Endothelial cell of umbilical vein (primary cell): ENCODE results near the gene CREBZF. TPM values are rescaled to one million over a fixed set of nuclear protein-coding genes. Genes with fewer than 3 reads are reported as not detected.

Experiments
- BruUV-seq: library from RNA; stranded (reverse); fragments of 400-500 nt; replicated peaks from 2 replicates; lab custom pipeline; 2021; lab: Mats Ljungman, UMichigan
- CTCF ChIA-PET: fragments of 300-600, 350-600 bp; sonication (Branson Sonifier 250); formaldehyde crosslinking; loops from one replicate; lab custom pipeline; 2021; ENCODE audit warnings: antibody characterized with exemption, inconsistent platforms; lab: Charles Lee
- POLR2A ChIA-PET: fragments of 300-600, 350-600 bp; sonication (Branson Sonifier 250); formaldehyde crosslinking; loops from one replicate; lab custom pipeline; 2021; ENCODE audit warnings: antibody characterized with exemption, inconsistent platforms; lab: Charles Lee
- DNase-seq: peaks from one replicate; pipeline ENCODE4 v3.0.0-alpha.2; 2011; ENCODE audit warnings: low read depth, low spot score
- FAIRE-seq: peaks from 2 replicates; lab custom pipeline; 2011; peaks lifted over from hg19 to GRCh38; lab: Jason Lieb, UNC
- H2AFZ ChIP-seq: 2 replicates; pipeline ENCODE4 v1.6.0; 2012; ENCODE audit warnings: low read depth, low read length, control low read depth, inconsistent platforms
- H3K27ac ChIP-seq: 2 replicates; pipeline ENCODE4 v1.5.1; 2011; ENCODE audit warnings: low read depth, mild to moderate bottlenecking, control low read depth, low read length, moderate library complexity; ENCODE audit not compliant: insufficient read depth
- H3K27me3 ChIP-seq, 2 experiments: 2 replicates each; pipeline versions ENCODE4 v1.6.0 to v1.6.1; 2011; ENCODE audit warnings: low read length in 2 of 2, mixed read lengths in 1 of 2; ENCODE audit not compliant: control insufficient read depth in 2 of 2, insufficient read depth in 2 of 2
- H3K36me3 ChIP-seq, 2 experiments: 2 replicates in 1 of 2; 3 replicates in 1 of 2; pipeline ENCODE4 v1.5.1; 2011; ENCODE audit warnings: low read length in 2 of 2, mild to moderate bottlenecking in 1 of 2, moderate library complexity in 1 of 2; ENCODE audit not compliant: control insufficient read depth in 2 of 2, insufficient read depth in 2 of 2; ENCODE audit errors: extremely low read depth in 1 of 2
- H3K4me1 ChIP-seq: 3 replicates; pipeline ENCODE4 v1.5.1; 2011; ENCODE audit warnings: mild to moderate bottlenecking, low read length; ENCODE audit not compliant: control insufficient read depth, insufficient read depth; ENCODE audit errors: extremely low read depth
- H3K4me2 ChIP-seq: 2 replicates; pipeline ENCODE4 v1.6.1; 2011; ENCODE audit warnings: low read length, control low read depth, mixed read lengths; ENCODE audit not compliant: insufficient read depth
- H3K4me3 ChIP-seq, 3 experiments: fragments of 200-600 bp in 1 of 3; sonication (generic), shearing (Covaris generic) in 1 of 3; replicated peaks in 1 of 3; 2 replicates each; pipeline ENCODE4 v1.5.1; 2011 to 2016; ENCODE audit warnings: control low read depth in 3 of 3, low read length in 3 of 3, mild to moderate bottlenecking in 2 of 3, inconsistent platforms in 1 of 3, low read depth in 1 of 3, moderate library complexity in 1 of 3; ENCODE audit not compliant: insufficient read depth in 1 of 3
- H3K79me2 ChIP-seq: 2 replicates; pipeline ENCODE4 v1.6.0; 2012; ENCODE audit warnings: low read length, inconsistent platforms; ENCODE audit not compliant: control insufficient read depth, insufficient read depth
- H3K9ac ChIP-seq: replicated peaks from 2 replicates; pipeline ENCODE3; 2011; ENCODE audit warnings: low read length, control low read depth; ENCODE audit not compliant: insufficient read depth; ENCODE audit errors: extremely low read depth
- H3K9me1 ChIP-seq: replicated peaks from 3 replicates; pipeline ENCODE4 v1.6.0; 2011; ENCODE audit warnings: mild to moderate bottlenecking, low read length; ENCODE audit not compliant: control insufficient read depth, insufficient read depth; ENCODE audit errors: extremely low read depth
- H3K9me3 ChIP-seq: replicated peaks from 2 replicates; pipeline ENCODE4 v1.5.1; 2012; ENCODE audit warnings: low read length, inconsistent platforms; ENCODE audit not compliant: control insufficient read depth, insufficient read depth
- H4K20me1 ChIP-seq: replicated peaks from 2 replicates; pipeline ENCODE3; 2011; ENCODE audit warnings: mild to moderate bottlenecking, low read length; ENCODE audit not compliant: control insufficient read depth, insufficient read depth; ENCODE audit errors: extremely low read depth
- CTCF ChIP-seq, 2 donors: IDR thresholded peaks; 1 replicate in 1 of 2; 2 replicates in 1 of 2; pipeline ENCODE4 v1.5.1; 2011; ENCODE audit warnings: low read length in 2 of 2, mild to moderate bottlenecking in 2 of 2, moderate library complexity in 2 of 2, control low read depth in 1 of 2, inconsistent platforms in 1 of 2, low read depth in 1 of 2; ENCODE audit not compliant: insufficient read depth in 1 of 2; ENCODE audit errors: extremely low read depth in 1 of 2
- EZH2 ChIP-seq: IDR thresholded peaks from 2 replicates; pipeline ENCODE4 v1.6.1; 2012; ENCODE audit warnings: borderline replicate concordance, low read depth, mild to moderate bottlenecking, moderate library complexity, low read length, inconsistent platforms; ENCODE audit not compliant: severe bottlenecking
- FOS ChIP-seq: IDR thresholded peaks from 2 replicates; pipeline ENCODE4 v1.6.1; 2011; ENCODE audit warnings: mild to moderate bottlenecking, low read length, moderate library complexity, borderline replicate concordance; ENCODE audit not compliant: insufficient read depth
- GATA2 ChIP-seq: IDR thresholded peaks from 2 replicates; pipeline ENCODE4 v1.7.0; 2011; ENCODE audit warnings: low read depth, mild to moderate bottlenecking, moderate library complexity, mixed read lengths, low read length; ENCODE audit not compliant: insufficient read length, insufficient read depth
- MAX ChIP-seq: IDR thresholded peaks from 2 replicates; pipeline ENCODE4 v1.6.1; 2011; ENCODE audit not compliant: insufficient read depth, insufficient read length
- MYC ChIP-seq: IDR thresholded peaks from one replicate; pipeline ENCODE4 v1.6.1; 2011; ENCODE audit warnings: mild to moderate bottlenecking, low read depth, low read length
- POLR2AphosphoS5 ChIP-seq: IDR thresholded peaks from 2 replicates; pipeline ENCODE4 v1.6.1; 2012; ENCODE audit warnings: low read depth, mild to moderate bottlenecking, control low read depth, low read length, moderate library complexity; ENCODE audit not compliant: insufficient read depth
- dilution Hi-C: fragments of 300-500 bp; cut with MboI; formaldehyde crosslinking; loops from one replicate; pipeline ENCODE4 v1.15.0; 2019; ENCODE audit warnings: low sequenced_read_pairs; ENCODE audit not compliant: extremely low pct_ligation_motif_present
- intact Hi-C: fragments of 100-400 bp; cut with micrococcal nuclease; formaldehyde crosslinking; loops from one replicate; pipeline ENCODE4 v1.10.0; 2022
- polyA plus RNA-seq, 4 experiments: library from polyadenylated mRNA; depleted of rRNA in 3 of 4; stranded (reverse) in 3 of 4; unstranded in 1 of 4; fragments of >200 nt; gene quantifications; 2 replicates each; pipeline versions ENCODE4 v1.2.1 to v1.2.3, GENCODE V29; 2011 to 2012; ENCODE audit warnings: missing spikeins in 1 of 4
- total RNA-seq: library from RNA; stranded (reverse); gene quantifications from 2 replicates; pipeline ENCODE4 v1.2.3, GENCODE V29; 2021

CREBZF gene
- total and polyA plus RNA-seq, 2 donors (not counting 3 experiments of a cell fraction or from before 2014, with no cell fraction given) = 15.5 to 35.5 TPM

GRCh38 chr11:85647078-85647477 is 17.9 kb downstream of the CREBZF start:
- H3K79me2 ChIP-seq = peaks cover 20% of the 10 kb centered on the region
- intact Hi-C loops (loop anchor here (1.0 kb wide), 1 partner anchor 19 kb away; the partner anchor contains the start of gene TMEM126B), dilution Hi-C loops (no loop called here)
- FAIRE-seq = no peak
- no peaks in the 10 kb centered on the region for H3K9me3 ChIP-seq
- peaks cover 11% of the 10 kb centered on the region for H3K4me1 ChIP-seq
- peak overlapping the region; percentile 92 for H2AFZ ChIP-seq
- BruUV-seq = no TSS peak
- no peak overlapping the region for H3K27ac ChIP-seq
- H3K9ac ChIP-seq = peak overlapping the region; percentile 92
- H3K9me1 ChIP-seq = no peaks in the 10 kb centered on the region
- H3K27me3 ChIP-seq = peaks cover 7 to 27% of the 10 kb centered on the region in 2 experiments
- ChIA-PET CTCF (interaction anchor here (0.9 to 2.0 kb wide), 8 partner anchors 10 to 208 kb away, joined by 3 to 8 read pairs (median 4); partner anchors contain the start of genes CCDC83, CREBZF, DLG2 and TMEM126B), POLR2A (interaction anchor here (1.2 to 1.7 kb wide), 4 partner anchors 10 to 19 kb away, joined by 3 to 9 read pairs (median 5); partner anchors contain the start of genes CREBZF and TMEM126B)
- no peaks in the 10 kb centered on the region for H4K20me1 ChIP-seq
- H3K36me3 ChIP-seq = no peaks in the 10 kb centered on the region
- H3K4me3 ChIP-seq = peak overlapping the region; percentile 68 to 96 (median 79)
- H3K4me2 ChIP-seq = peak overlapping the region; percentile 88
- TF ChIP-seq FOS (no peak), MYC (no peak), CTCF (IDR thresholded peaks at IDR 0.05; ENCODE audit: extremely low read depth in 1 of 2, insufficient read depth in 1 of 2, low read depth in 1 of 2, low read length in 2 of 2) (no peak), EZH2 (no peak), GATA2 (no peak), POLR2AphosphoS5 (no peak), MAX (no peak)
- no peak for DNase-seq
